ENCODE results near the gene ZNF790.

ZNF790 gene

GRCh38 chr19:36775768-36776167 is 62.4 kb downstream of the ZNF790 start:
- no peak for DNase-seq
- in situ Hi-C loops (cut with HindIII; ENCODE audit: low pct_ligation_motif_present, low pct_unique_long_range_greater_than_20kb, low sequenced_read_pairs), result no loop called here

- in situ Hi-C loops (cut with HindIII; ENCODE audit: low pct_ligation_motif_present, low pct_unique_long_range_greater_than_20kb, low sequenced_read_pairs), result no loop called here
- DNase-seq, result no peak
These were observed 65.0 kb downstream of the ZNF790 start for GRCh38 chr19:36773223-36773579.

- DNase-seq, result peak; percentile 90
- in situ Hi-C loops (cut with HindIII; ENCODE audit: low pct_ligation_motif_present, low pct_unique_long_range_greater_than_20kb, low sequenced_read_pairs), result no loop called here
These were observed 65.6 kb downstream of the ZNF790 start, which contains the start of gene ZNF850 for GRCh38 chr19:36772311-36773222. Gene ZNF850, minus strand, starts transcription at chr19:36772807. Its CDS starts 10,201 bp downstream, at chr19:36762606.

GRCh38 chr19:36771261-36772231 is 66.6 kb downstream of the ZNF790 start:
- peak; percentile 55 for DNase-seq
- in situ Hi-C loops (cut with HindIII; ENCODE audit: low pct_ligation_motif_present, low pct_unique_long_range_greater_than_20kb, low sequenced_read_pairs), result no loop called here
